ENCODE measurements around the gene CCSER2.
"Not testable (repeated sequence)": the region's sequence is repeated elsewhere in the genome, so short reads cannot be mapped to it uniquely, and the experiment has no call there.

Gene CCSER2

DNA sequence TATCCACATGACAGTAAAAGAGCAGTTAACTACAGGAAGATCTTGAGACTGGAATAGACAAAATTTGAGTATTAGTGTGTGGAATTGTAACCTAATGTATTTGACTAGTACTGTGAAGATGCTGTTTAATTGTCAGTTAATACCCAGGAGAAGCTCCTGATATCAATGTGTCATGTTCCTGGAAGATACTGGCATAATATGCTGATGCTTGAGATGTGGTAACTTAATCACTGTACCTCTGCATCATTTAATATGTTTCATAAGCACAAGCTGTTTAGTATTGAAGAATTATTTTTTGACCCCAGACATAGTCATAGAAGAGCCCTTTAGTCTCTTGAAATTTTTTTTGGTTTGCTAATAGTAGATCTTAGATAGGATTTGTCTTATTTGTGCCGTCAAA is 15.4 kb downstream of the CCSER2 start:
- DNase-seq: no peak

- DNase-seq: no peak
Measured at GRCh38 chr10:84344526-84344925, 16.1 kb downstream of the CCSER2 start.

- DNase-seq: not testable (repeated sequence)
Measured at GRCh38 chr10:84347575-84348002, 19.2 kb downstream of the CCSER2 start.

- no peak for DNase-seq
Measured at GRCh38 chr10:84348447-84348846, 20.1 kb downstream of the CCSER2 start.

- DNase-seq: no peak
Measured at GRCh38 chr10:84348860-84349259, 20.5 kb downstream of the CCSER2 start.

- peak in 32 of 56 donors; percentile 3 to 62 (median 16) for DNase-seq
Measured at GRCh38 chr10:84352251-84352842, 24.0 kb downstream of the CCSER2 start.

GRCh38 chr10:84353052-84353803 is 24.8 kb downstream of the CCSER2 start:
- DNase-seq: no peak

GRCh38 chr10:84354623-84355022 is 26.2 kb downstream of the CCSER2 start:
- no peak for DNase-seq

DNA sequence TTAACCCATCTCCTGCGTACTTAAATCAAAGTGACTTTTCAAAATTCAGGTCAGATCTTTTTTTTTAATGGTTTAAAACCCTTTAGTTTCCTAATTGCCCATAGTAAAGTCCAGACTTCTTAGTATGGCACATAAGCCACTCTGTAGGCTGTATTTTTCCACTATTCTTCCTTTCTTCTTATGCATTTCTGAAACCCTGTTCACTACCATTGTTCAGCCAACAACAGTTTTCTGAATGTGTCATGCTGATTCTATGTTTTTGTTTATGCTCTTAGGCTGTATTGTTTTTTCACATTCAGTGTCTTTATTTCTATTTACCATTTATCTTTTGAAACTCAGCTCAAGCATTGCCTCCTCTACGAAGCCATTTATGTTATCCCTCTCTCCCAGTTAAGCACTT is 26.7 kb downstream of the CCSER2 start:
- no peak for DNase-seq

DNA sequence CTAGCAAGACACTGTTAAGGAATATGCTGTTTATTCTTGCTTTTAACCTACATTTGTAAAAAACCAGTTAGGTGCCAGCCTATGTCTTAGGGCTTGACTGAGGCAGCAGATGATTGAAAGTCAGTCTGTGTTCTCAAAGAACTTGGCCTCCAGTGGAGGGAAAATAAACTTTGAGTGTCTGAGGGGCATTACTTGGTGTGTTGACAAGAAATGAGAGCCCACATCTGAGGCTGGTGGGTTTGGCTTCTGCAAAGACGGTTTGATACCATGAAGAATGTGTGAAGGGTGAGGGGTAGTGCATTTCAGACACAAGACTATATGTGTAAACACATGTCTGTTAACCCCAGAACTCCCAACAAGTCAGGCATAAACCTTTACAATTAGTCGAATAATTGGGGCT is 28.5 kb downstream of the CCSER2 start:
- DNase-seq: no peak

GRCh38 chr10:84358743-84359142 is 30.4 kb downstream of the CCSER2 start:
- no peak for DNase-seq

- peak in 1 of 56 donors; percentile 2 for DNase-seq
Measured at GRCh38 chr10:84360637-84361365, 32.4 kb downstream of the CCSER2 start.

- DNase-seq: no peak
Measured at GRCh38 chr10:84365335-84365881, 37.0 kb downstream of the CCSER2 start.

GRCh38 chr10:84366041-84366440 is 37.7 kb downstream of the CCSER2 start:
- no peak for DNase-seq

DNA sequence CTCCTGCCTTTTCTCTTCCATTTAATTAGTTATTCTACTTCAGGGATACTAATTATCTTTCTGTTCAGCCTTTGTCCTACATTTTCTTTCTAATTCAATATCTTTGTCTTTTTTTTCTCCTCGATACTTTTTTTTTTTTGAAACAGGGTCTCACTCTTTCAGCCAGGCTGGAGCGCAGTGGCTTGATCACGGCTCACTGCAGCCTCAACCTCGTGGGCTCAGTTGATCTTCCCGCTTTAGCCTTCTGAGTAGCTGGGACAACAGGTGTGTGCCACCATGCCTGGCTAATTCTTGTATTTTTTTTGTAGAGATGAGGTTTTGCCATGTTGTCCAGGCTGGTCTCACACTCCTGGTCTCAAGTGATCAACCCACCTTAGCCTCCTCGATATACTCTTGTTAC is 38.9 kb downstream of the CCSER2 start:
- DNase-seq: no peak

DNA sequence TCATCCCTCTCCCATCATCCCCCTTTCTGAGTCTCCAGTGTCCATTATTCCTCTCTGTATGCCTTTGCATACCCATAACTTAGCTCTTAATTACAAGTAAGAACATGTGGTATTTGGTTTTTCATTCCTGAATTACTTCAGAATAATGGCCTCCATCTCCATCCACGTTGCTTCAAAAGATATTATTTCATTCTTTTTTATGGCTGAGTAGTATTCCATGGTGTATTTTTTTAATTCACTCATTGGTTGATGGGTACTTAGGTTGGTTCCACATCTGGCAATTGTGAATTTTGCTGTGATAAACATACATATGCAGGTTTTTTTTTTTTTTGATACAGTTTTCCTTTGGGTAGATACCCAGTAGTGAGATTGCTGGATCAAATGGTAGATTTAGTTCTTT is 40.4 kb downstream of the CCSER2 start:
- no peak for DNase-seq

DNA sequence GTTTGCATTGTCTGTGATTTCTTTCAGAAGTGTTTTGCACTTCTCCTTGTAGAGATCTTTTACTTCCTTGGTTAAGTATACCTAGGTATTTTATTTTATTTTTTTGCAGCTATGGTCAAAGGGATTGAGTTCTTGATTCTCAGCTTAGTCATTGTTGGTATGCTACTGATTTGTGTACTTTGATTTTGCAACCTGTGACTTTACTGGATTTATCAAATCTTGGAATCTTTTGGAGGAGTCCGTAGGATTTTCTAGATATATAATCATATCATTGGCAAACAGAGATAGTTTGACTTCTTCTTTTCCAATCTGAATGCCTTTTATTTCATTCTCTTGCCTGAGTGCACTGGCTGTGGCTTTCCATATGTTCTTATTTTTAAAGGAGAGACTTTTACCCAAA is 41.9 kb downstream of the CCSER2 start:
- DNase-seq: no peak

DNA sequence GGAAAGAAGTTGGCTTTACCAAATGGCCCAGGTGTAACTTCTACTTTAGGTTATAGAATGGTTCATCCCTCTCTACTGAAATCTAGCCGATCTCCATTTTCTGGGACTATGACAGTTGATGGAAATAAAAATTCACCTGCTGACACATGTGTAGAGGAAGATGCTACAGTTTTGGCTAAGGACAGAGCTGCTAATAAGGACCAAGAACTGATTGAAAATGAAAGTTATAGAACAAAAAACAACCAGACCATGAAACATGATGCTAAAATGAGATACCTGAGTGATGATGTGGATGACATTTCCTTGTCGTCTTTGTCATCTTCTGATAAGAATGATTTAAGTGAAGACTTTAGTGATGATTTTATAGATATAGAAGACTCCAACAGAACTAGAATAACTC is 43.6 kb downstream of the CCSER2 start:
- DNase-seq: no peak

DNA sequence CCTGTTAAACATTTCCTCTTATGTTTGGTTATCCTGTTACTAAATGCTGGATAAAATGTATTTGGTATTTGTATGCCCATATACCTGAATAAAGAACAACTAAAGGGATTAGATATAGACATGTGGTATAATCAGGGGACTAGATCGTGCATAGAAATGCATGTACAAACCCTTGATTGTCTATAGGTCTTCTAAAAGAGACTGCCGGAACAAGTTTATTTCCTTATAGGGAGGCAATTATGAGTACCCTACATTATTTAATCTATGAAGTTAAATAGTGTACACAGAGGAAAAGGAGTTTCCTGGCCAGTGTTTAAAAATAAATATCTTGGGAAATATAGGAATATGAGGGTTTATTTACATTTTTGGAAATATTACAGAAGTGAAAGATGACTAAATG is 44.6 kb downstream of the CCSER2 start:
- no peak for DNase-seq

GRCh38 chr10:84374455-84374854 is 46.1 kb downstream of the CCSER2 start:
- DNase-seq: no peak

DNA sequence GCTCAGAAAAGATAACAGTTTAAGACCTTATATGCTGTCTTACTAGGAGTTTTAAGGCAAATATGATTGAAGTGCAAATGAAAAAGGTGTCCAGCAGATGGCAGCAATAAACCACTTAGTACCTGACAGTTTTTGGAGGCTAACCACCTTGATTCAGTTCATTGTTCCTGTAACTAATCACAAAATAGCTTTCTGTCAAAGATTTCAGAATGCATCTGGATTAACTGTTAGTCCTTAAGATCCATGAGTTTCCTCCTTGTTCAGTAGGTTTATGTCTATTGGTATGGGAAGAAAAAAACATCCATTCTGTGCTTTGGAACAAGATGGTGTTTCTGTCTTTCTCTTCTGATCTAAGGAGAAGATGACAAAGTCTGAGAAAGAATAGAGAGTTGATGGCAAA is 46.6 kb downstream of the CCSER2 start:
- peak in 6 of 56 donors; percentile 1 to 34 (median 6) for DNase-seq

DNA sequence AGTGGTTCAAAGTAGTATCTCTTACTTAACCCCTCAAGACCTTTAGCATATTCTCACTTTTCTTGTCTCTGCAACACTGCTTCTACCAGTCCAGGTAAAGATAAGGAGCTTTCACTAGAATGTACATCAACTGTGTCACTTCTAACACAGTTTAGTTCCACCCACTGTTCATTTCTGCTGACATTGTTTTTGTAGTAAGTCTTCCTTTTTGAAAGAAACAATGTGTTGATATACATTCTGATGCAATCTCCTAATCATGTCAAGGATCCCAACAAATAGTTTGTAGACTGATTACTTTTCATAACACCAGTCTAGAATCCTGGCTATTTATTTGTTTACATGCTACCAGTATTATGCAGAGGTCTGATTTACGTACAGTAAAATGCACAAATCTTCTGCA is 47.5 kb downstream of the CCSER2 start:
- no peak for DNase-seq

All from amygdala (tissue), 56 donors.